Thyroid gland (tissue), 4 donors: ENCODE measurements around the gene OR4Q2. TPM values are rescaled to one million over a fixed set of nuclear protein-coding genes. Genes with fewer than 3 reads are reported as not detected.

ENCODE experiments used
- DNase-seq, 2 donors: peaks; one replicate each; pipeline ENCODE4 v3.0.0-alpha.2; 2019
- H3K27ac ChIP-seq, 3 donors: fragments of 200-600 bp; sonication (generic); 1 replicate in 2 of 3; 2 replicates in 1 of 3; pipeline ENCODE4 v1.5.1; 2016 to 2019; ENCODE audit warnings: mild to moderate bottlenecking in 1 of 3, moderate library complexity in 1 of 3
- H3K27me3 ChIP-seq: fragments of 200-600 bp; sonication (generic); one replicate; pipeline ENCODE4 v1.5.1; 2019
- H3K36me3 ChIP-seq, 2 donors: fragments of 200-600 bp; sonication (generic); one replicate each; pipeline ENCODE4 v1.5.1; 2016 to 2019
- H3K4me1 ChIP-seq, 2 donors: fragments of 200-600 bp; sonication (generic); one replicate each; pipeline ENCODE4 v1.5.1; 2017 to 2019
- H3K4me3 ChIP-seq, 3 donors: fragments of 200-600 bp; sonication (generic); replicated peaks in 1 of 3; 1 replicate in 2 of 3; 2 replicates in 1 of 3; pipeline ENCODE4 v1.5.1; 2016; ENCODE audit warnings: mild to moderate bottlenecking in 1 of 3
- H3K9me3 ChIP-seq: fragments of 200-600 bp; sonication (generic); one replicate; pipeline ENCODE4 v1.5.1; 2017
- CTCF ChIP-seq, 6 experiments: fragments of 200-600 bp in 3 of 6; fragments of 450-650 bp in 3 of 6; sonication (generic) in 3 of 6; IDR thresholded peaks; one replicate each; pipeline ENCODE4 v1.5.1; 2016 to 2019; ENCODE audit warnings: antibody characterized with exemption in 6 of 6, mild to moderate bottlenecking in 2 of 6, inconsistent platforms in 1 of 6, moderate library complexity in 1 of 6
- POLR2A ChIP-seq, 2 donors: fragments of 450-650 bp; IDR thresholded peaks; one replicate each; pipeline ENCODE4 v1.6.1; 2017; ENCODE audit warnings: antibody characterized with exemption in 2 of 2, mild to moderate bottlenecking in 2 of 2, moderate library complexity in 1 of 2
- WGBS, 2 donors: methylation state at CpG; one replicate each; pipeline ENCODE4 v1.1.5; 2017; 5-methylcytosine and 5-hydroxymethylcytosine counted together
- intact Hi-C: fragments of 100-400 bp; cut with DNase I; formaldehyde crosslinking; loops from one replicate; pipeline ENCODE4 v1.15.1; 2023
- total RNA-seq, 4 donors: library from RNA; depleted of rRNA; stranded (reverse); fragments of >200 nt; gene quantifications; one replicate each; pipeline ENCODE4 v1.2.3, GENCODE V29; 2016

The OR4Q2 gene
- total RNA-seq, 4 donors from 2014 or later = not detected

- no peak overlapping the region for H3K27ac ChIP-seq
- no peaks in the 10 kb centered on the region for H3K36me3 ChIP-seq
- H3K9me3 ChIP-seq = no peaks in the 10 kb centered on the region
- H3K27me3 ChIP-seq = no peaks in the 10 kb centered on the region
- TF ChIP-seq CTCF (IDR thresholded peaks at IDR 0.05) = no peak
- TF ChIP-seq POLR2A (IDR thresholded peaks at IDR 0.05) = no peak
- intact Hi-C loops = no loop called here
- H3K4me3 ChIP-seq = no peak overlapping the region
- no peak for DNase-seq
- H3K4me1 ChIP-seq = no peaks in the 10 kb centered on the region
Observed at GRCh38 chr14:20008156-20008555, 6.2 kb downstream of the OR4Q2 start.

- Histone ChIP-seq H3K27me3 (no peaks in the 10 kb centered on the region), H3K36me3 (no peaks in the 10 kb centered on the region), H3K4me1 (no peaks in the 10 kb centered on the region), H3K9me3 (no peaks in the 10 kb centered on the region), H3K27ac (no peak within 1 kb of the TSS), H3K4me3 (no peak within 1 kb of the TSS)
- intact Hi-C loops = no loop called here
- TF ChIP-seq CTCF (IDR thresholded peaks at IDR 0.05) = no peak
- TF ChIP-seq POLR2A (IDR thresholded peaks at IDR 0.05) = no peak
- DNase-seq = no peak
- WGBS, 2 donors = 73 to 84% methylated on average over 2 of the region's 2 CpGs
Observed at GRCh38 chr14:20019257-20019865, 17.4 kb downstream of the OR4Q2 start, which contains the start of gene OR4K14. Gene OR4K14, minus strand, starts transcription at chr14:20019307. Its CDS starts 4,114 bp downstream, at chr14:20015193.

- WGBS, 2 donors = 76 to 80% methylated on average over 6 of the region's 6 CpGs
- no peaks in the 10 kb centered on the region for H3K36me3 ChIP-seq
- H3K27me3 ChIP-seq = no peaks in the 10 kb centered on the region
- DNase-seq = no peak
- H3K4me1 ChIP-seq = no peaks in the 10 kb centered on the region
- no peak overlapping the region for H3K4me3 ChIP-seq
- H3K9me3 ChIP-seq = no peaks in the 10 kb centered on the region
- no peak overlapping the region for H3K27ac ChIP-seq
- TF ChIP-seq CTCF (IDR thresholded peaks at IDR 0.05) (no peak), POLR2A (IDR thresholded peaks at IDR 0.05) (no peak)
- intact Hi-C loops = no loop called here
Observed at GRCh38 chr14:20031058-20031457, 29.1 kb downstream of the OR4Q2 start.

GRCh38 chr14:20035449-20035848 lies 33.5 kb downstream of the OR4Q2 start:
- Histone ChIP-seq H3K4me3 (no peak overlapping the region), H3K9me3 (no peaks in the 10 kb centered on the region), H3K36me3 (no peaks in the 10 kb centered on the region), H3K27me3 (no peaks in the 10 kb centered on the region), H3K27ac (no peak overlapping the region), H3K4me1 (no peaks in the 10 kb centered on the region)
- WGBS, 2 donors = 72 to 73% methylated on average over 3 of the region's 3 CpGs
- no peak for TF ChIP-seq POLR2A (IDR thresholded peaks at IDR 0.05)
- no peak for TF ChIP-seq CTCF (IDR thresholded peaks at IDR 0.05)
- DNase-seq = no peak
- intact Hi-C loops = no loop called here

- Histone ChIP-seq H3K27ac (no peak within 1 kb of the TSS), H3K9me3 (no peaks in the 10 kb centered on the region), H3K4me3 (no peak within 1 kb of the TSS), H3K4me1 (no peaks in the 10 kb centered on the region), H3K36me3 (no peaks in the 10 kb centered on the region), H3K27me3 (no peaks in the 10 kb centered on the region)
- intact Hi-C loops = no loop called here
- TF ChIP-seq CTCF (IDR thresholded peaks at IDR 0.05) (no peak), POLR2A (IDR thresholded peaks at IDR 0.05) (no peak)
- WGBS, 2 donors = 92 to 93% methylated on average over 4 of the region's 4 CpGs
- no peak for DNase-seq
Observed at GRCh38 chr14:20035938-20036337, 34.0 kb downstream of the OR4Q2 start, which contains the start of gene OR4K13. Gene OR4K13, minus strand, starts transcription at chr14:20036038. Its CDS starts 1,280 bp downstream, at chr14:20034758.
